ENCODE data around the gene SNRK.

DNA sequence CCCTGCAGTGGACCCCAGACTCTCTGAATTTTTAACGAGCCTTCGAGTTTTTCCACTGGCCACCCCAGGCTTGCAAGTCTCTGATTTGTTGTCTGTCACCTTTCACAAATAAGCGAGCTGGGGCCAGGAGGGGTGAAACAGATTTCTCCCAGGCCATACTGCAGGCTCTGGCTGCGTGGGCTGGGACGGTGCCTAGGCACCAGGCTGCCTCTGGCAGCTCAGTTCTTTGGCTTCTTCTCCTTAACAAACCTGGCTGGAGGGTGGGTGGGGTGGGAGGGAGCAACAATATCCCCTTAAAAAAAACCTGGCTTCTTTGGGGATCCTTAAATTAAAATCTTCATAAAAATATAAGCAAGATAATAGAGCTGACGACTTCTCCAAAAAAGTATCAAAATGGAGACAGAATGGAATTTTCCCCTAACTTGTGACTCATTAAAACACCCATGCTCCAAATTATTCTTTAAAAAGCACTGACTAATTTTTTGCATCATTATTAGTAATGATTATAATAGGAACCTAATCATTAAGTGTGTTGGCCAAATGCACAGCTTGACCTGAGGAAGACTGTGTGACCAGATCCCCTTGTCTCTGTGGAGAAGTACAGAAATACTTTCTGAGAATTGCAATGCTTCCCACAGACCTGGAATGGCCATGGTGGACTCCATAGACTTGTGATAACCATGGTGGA is 84.1 kb downstream of the SNRK start:
- TF ChIP-seq POLR2A (IDR thresholded peaks at IDR 0.05; ENCODE audit: low read depth, low read length) (no peak), POLR2AphosphoS5 (IDR thresholded peaks at IDR 0.05; ENCODE audit: insufficient read depth, low read depth, low read length) (no peak)
- TF ChIP-seq, protein P1, sequence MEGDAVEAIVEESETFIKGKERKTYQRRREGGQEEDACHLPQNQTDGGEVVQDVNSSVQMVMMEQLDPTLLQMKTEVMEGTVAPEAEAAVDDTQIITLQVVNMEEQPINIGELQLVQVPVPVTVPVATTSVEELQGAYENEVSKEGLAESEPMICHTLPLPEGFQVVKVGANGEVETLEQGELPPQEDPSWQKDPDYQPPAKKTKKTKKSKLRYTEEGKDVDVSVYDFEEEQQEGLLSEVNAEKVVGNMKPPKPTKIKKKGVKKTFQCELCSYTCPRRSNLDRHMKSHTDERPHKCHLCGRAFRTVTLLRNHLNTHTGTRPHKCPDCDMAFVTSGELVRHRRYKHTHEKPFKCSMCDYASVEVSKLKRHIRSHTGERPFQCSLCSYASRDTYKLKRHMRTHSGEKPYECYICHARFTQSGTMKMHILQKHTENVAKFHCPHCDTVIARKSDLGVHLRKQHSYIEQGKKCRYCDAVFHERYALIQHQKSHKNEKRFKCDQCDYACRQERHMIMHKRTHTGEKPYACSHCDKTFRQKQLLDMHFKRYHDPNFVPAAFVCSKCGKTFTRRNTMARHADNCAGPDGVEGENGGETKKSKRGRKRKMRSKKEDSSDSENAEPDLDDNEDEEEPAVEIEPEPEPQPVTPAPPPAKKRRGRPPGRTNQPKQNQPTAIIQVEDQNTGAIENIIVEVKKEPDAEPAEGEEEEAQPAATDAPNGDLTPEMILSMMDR (IDR thresholded peaks at IDR 0.05; ENCODE audit: extremely low read depth in 1 of 2, insufficient read depth in 1 of 2, low read depth in 1 of 2, low read length in 2 of 2): no peak

Measured in endothelial cell of umbilical vein (primary cell).